HFFc6 (cell line): ENCODE measurements around the gene UMAD1. TPM values are rescaled to one million over a fixed set of nuclear protein-coding genes. Genes with fewer than 3 reads are reported as not detected.

Experiments
- DNase-seq: peaks from one replicate; pipeline ENCODE4 v3.0.0-alpha.2; 2018
- H3K27ac Mint-ChIP-seq: 2 replicates; pipeline ENCODE4 v1.8.0; 2020; ENCODE audit warnings: mild to moderate bottlenecking, mixed read lengths
- H3K27me3 Mint-ChIP-seq: 2 replicates; pipeline ENCODE4 v1.8.0; 2021; ENCODE audit warnings: mild to moderate bottlenecking, moderate library complexity, mixed read lengths; ENCODE audit not compliant: insufficient read depth
- H3K36me3 Mint-ChIP-seq: 2 replicates; pipeline ENCODE4 v1.8.0; 2021; ENCODE audit warnings: low read depth, mixed read lengths
- H3K4me1 Mint-ChIP-seq: 2 replicates; pipeline ENCODE4 v1.8.0; 2020; ENCODE audit warnings: low read depth, mixed read lengths
- H3K4me3 Mint-ChIP-seq: 2 replicates; pipeline ENCODE4 v1.8.0; 2020; ENCODE audit warnings: mild to moderate bottlenecking, moderate library complexity, mixed read lengths
- H3K9me3 Mint-ChIP-seq: 2 replicates; pipeline ENCODE4 v1.8.0; 2020; ENCODE audit warnings: mild to moderate bottlenecking, mixed read lengths
- CTCF ChIP-seq: fragments of 200-600 bp; sonication (generic); IDR thresholded peaks from 2 replicates; pipeline ENCODE4 v1.5.0; 2021; ENCODE audit warnings: antibody characterized with exemption, mild to moderate bottlenecking
- total RNA-seq, 6 experiments: library from RNA; stranded (reverse); fragmentation: NEBNext Ultra II Directional; extraction: Animal tissue kit (Norgen Biotek cat#: 25700); gene quantifications; 2 replicates in 1 of 6; 3 replicates in 5 of 6; pipeline ENCODE4 v1.2.3, GENCODE V29; 2021

UMAD1 gene
- total RNA-seq, 6 experiments from 2014 or later, result 11.6 to 14.6 (median 12.1) TPM

GRCh38 chr7:7756577-7756976, 116.0 kb downstream of the UMAD1 start:
- Mint-ChIP-seq H3K36me3 (no peaks in the 10 kb centered on the region), H3K27me3 (no peaks in the 10 kb centered on the region), H3K27ac (no peak overlapping the region), H3K4me3 (no peak overlapping the region), H3K9me3 (no peaks in the 10 kb centered on the region), H3K4me1 (peaks cover 5% of the 10 kb centered on the region)
- no peak for DNase-seq
- no peak for TF ChIP-seq CTCF

- Mint-ChIP-seq H3K36me3 (no peaks in the 10 kb centered on the region), H3K4me3 (no peak overlapping the region), H3K9me3 (no peaks in the 10 kb centered on the region), H3K27ac (no peak overlapping the region), H3K4me1 (peaks cover 15% of the 10 kb centered on the region), H3K27me3 (no peaks in the 10 kb centered on the region)
- no peak for TF ChIP-seq CTCF
- DNase-seq, result no peak
Observed at GRCh38 chr7:7757576-7757975, 117.0 kb downstream of the UMAD1 start.

GRCh38 chr7:7761340-7761973, 120.9 kb downstream of the UMAD1 start:
- Mint-ChIP-seq H3K9me3 (no peaks in the 10 kb centered on the region), H3K36me3 (no peaks in the 10 kb centered on the region), H3K4me1 (peaks cover 37% of the 10 kb centered on the region), H3K27me3 (no peaks in the 10 kb centered on the region), H3K4me3 (peak overlapping the region; percentile 89), H3K27ac (peak overlapping the region; percentile 71)
- DNase-seq, result peak; percentile 68
- TF ChIP-seq CTCF, result peak; percentile 75

- DNase-seq, result peak; percentile 26
- no peaks in the 10 kb centered on the region for H3K36me3 Mint-ChIP-seq
- H3K4me1 Mint-ChIP-seq, result peaks cover 37% of the 10 kb centered on the region
- H3K9me3 Mint-ChIP-seq, result no peaks in the 10 kb centered on the region
- H3K27me3 Mint-ChIP-seq, result no peaks in the 10 kb centered on the region
- no peak for TF ChIP-seq CTCF
- peak overlapping the region; percentile 71 for H3K27ac Mint-ChIP-seq
- peak overlapping the region; percentile 89 for H3K4me3 Mint-ChIP-seq
Observed at GRCh38 chr7:7761974-7762779, 121.6 kb downstream of the UMAD1 start.

GRCh38 chr7:7764520-7765396, 124.2 kb downstream of the UMAD1 start:
- H3K27ac Mint-ChIP-seq, result no peak overlapping the region

More at GRCh38 chr7:7764520-7765396, 124.2 kb downstream of the UMAD1 start:
- Mint-ChIP-seq H3K9me3 (no peaks in the 10 kb centered on the region), H3K36me3 (no peaks in the 10 kb centered on the region), H3K4me3 (no peak overlapping the region), H3K27me3 (no peaks in the 10 kb centered on the region; the same call in 1 of the 2 replicates), H3K4me1 (peaks cover 37% of the 10 kb centered on the region)
- no peak for DNase-seq
- no peak; the same call in 1 of the 2 replicates for TF ChIP-seq CTCF
